Non-pigmented ciliary epithelial cell (primary cell): ENCODE results near the gene AHRR.
"Not testable (repeated sequence)": the region's sequence is repeated elsewhere in the genome, so short reads cannot be mapped to it uniquely, and the experiment has no call there.

Experiments
- DNase-seq: peaks from one replicate; pipeline ENCODE4 v3.0.0-alpha.2; 2010; ENCODE audit warnings: low read depth

The AHRR gene

GRCh38 chr5:475704-476101, 154.2 kb downstream of the AHRR start:
- no peak for DNase-seq

GRCh38 chr5:476102-476813, 154.7 kb downstream of the AHRR start:
- no peak for DNase-seq

DNA sequence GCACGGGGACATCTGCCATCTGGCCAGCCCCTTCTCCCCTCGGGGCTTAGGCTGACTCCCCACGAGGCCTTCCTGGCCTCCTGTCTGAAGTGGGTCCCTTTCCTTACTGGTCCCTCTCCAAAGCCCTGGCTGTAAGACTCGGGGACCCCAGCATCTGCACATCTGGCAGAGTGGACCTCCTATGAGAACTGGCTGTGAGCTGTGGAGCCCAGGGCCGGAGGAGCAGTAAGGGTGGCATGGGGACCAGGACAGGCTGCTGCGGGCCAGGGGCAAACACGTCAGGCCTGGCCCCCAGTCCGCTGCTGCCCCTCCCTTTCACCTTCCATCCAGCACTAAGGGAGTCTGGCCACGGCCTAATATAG, 155.3 kb downstream of the AHRR start:
- DNase-seq: no peak

GRCh38 chr5:477247-477646, 155.7 kb downstream of the AHRR start:
- no peak for DNase-seq

- DNase-seq: no peak
These were observed 156.4 kb downstream of the AHRR start for GRCh38 chr5:477871-478270.

GRCh38 chr5:478369-478981, 157.0 kb downstream of the AHRR start:
- no peak for DNase-seq

DNA sequence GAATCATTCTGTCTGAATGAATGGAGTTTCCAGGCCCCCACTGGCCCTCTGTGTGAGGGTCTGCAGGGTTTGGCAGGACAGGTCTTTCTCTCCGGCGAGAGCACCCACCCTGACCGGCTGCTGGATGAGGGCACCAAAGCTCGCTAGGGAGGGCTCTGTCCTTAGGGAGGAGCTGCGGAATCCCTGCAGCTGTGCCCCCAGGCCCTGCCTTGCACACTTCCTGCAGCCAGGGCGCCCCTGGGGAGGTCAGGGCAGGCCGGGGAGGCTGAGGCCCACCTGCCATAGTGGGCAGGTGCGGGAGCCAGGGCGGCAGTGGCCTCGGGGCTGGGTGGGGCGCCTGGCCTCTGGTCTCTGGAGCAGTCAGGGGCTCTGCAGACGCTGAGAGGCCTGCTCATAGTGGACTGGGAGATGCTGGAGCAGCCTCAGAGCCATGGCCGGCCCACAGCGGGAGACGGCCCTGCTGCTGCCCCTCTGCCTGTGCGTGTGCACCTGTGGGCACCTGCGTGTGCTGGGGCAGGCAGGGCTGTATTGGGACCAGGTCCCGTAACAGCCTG, 157.5 kb downstream of the AHRR start:
- DNase-seq: no peak

GRCh38 chr5:479566-480319, 158.2 kb downstream of the AHRR start:
- no peak for DNase-seq

- no peak for DNase-seq
These were observed 159.8 kb downstream of the AHRR start for GRCh38 chr5:481347-481746.

- DNase-seq: no peak
These were observed 160.5 kb downstream of the AHRR start for GRCh38 chr5:482021-482420.

DNA sequence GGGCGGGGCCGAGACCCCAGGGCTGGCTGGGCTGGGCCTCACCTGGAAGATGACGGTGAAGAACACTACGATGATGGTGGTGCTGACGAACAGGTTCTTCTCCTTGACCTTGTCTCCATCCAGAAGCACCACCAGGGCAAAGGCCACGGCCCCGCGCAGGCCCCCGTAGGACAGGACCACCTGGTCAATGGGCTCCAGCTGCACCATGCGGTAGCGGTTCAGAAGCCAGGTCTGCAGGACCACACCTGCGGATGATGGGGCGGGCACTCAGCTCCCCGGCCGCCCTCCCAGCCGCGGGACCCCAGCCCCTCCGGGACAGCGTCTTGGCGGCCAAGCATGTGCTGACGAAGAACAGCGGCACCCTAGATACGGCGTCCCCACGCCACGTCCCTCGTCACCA, 161.0 kb downstream of the AHRR start:
- DNase-seq: no peak

GRCh38 chr5:483011-483410, 161.5 kb downstream of the AHRR start:
- DNase-seq: no peak

- no peak for DNase-seq
These were observed 162.1 kb downstream of the AHRR start for GRCh38 chr5:483434-484140.

- DNase-seq: no peak
These were observed 163.0 kb downstream of the AHRR start for GRCh38 chr5:484556-484955.

- DNase-seq: no peak
These were observed 163.8 kb downstream of the AHRR start for GRCh38 chr5:485113-485945.

DNA sequence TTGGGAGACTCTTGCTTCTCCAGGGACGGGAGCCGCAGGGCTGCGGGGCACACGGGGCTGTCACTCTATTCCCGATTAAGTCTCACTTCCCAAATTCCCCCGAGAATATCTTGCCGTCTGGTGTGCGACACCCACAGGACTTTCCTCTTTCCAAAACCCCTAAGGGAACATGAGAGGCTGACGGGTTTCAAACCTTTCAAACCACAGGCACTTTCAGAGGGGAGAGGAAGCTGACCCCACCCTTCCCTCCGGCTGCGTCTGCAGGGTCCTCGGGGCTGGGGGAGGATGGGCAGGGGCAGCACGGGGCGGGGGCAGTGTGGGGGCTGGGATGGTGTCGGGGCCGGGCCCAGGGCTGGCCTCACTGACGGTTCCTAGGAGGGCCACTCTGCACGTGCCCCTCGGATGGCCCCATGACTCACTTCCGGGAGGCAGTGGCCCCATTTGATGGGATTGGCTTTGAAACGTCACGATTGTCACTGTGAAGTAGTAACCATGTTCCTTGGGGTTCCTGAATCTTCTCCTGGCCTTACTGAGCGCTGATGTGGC, 164.5 kb downstream of the AHRR start:
- no peak for DNase-seq

GRCh38 chr5:486597-486996, 165.1 kb downstream of the AHRR start:
- DNase-seq: not testable (repeated sequence)
